ENCODE data around the gene PAPPA2. TPM values are rescaled to one million over a fixed set of nuclear protein-coding genes. Genes with fewer than 3 reads are reported as not detected.

The PAPPA2 gene
- total and polyA plus RNA-seq, 9 of the 15 experiments (the other 6 are each of a cell fraction or from before 2014, with no cell fraction given), result 0.01 to 0.15 (median 0.05) TPM; not detected in 2

DNA sequence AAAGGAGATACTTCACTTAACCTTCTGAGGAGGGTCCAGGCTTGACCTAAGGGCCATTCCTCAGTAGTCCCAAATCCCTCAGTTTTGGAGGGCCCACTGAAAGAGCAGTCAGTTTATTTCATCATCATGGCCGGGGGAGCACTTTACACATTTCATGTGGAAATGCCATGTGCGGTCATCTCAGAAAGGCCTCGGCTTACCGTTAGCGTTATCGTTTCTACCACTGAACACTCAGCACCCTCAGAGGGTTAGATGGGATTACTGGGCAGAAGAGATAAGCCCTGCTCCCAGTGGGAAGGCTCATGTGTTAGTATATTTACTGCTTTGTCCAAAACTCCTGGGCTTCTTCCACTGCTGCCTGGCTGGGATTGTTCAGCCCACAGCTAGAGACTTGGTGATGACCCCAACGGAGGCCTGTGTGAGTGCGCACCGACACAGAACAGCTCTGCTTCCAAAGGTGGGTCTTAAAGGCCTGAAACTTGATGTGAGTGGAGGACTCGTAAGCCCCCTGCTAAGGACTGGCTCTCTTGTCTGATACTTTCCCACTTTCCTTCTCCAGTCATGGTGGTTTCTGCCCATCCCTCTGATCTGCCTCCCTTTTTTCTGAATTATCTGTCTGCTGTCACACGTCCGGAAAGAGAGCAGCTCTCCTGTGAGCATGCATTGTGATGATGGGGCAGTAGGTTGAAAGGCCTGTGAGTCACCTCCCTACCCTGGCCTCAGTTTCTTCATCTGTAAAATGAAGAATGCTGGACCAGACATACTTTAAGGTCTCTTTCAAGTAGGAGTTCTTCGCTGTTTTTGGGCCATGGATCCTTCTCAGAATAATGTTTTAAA lies 417.0 kb downstream of the PAPPA2 start (continued):
- TF ChIP-seq, protein P1, sequence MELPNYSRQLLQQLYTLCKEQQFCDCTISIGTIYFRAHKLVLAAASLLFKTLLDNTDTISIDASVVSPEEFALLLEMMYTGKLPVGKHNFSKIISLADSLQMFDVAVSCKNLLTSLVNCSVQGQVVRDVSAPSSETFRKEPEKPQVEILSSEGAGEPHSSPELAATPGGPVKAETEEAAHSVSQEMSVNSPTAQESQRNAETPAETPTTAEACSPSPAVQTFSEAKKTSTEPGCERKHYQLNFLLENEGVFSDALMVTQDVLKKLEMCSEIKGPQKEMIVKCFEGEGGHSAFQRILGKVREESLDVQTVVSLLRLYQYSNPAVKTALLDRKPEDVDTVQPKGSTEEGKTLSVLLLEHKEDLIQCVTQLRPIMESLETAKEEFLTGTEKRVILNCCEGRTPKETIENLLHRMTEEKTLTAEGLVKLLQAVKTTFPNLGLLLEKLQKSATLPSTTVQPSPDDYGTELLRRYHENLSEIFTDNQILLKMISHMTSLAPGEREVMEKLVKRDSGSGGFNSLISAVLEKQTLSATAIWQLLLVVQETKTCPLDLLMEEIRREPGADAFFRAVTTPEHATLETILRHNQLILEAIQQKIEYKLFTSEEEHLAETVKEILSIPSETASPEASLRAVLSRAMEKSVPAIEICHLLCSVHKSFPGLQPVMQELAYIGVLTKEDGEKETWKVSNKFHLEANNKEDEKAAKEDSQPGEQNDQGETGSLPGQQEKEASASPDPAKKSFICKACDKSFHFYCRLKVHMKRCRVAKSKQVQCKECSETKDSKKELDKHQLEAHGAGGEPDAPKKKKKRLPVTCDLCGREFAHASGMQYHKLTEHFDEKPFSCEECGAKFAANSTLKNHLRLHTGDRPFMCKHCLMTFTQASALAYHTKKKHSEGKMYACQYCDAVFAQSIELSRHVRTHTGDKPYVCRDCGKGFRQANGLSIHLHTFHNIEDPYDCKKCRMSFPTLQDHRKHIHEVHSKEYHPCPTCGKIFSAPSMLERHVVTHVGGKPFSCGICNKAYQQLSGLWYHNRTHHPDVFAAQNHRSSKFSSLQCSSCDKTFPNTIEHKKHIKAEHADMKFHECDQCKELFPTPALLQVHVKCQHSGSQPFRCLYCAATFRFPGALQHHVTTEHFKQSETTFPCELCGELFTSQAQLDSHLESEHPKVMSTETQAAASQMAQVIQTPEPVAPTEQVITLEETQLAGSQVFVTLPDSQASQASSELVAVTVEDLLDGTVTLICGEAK (IDR thresholded peaks at IDR 0.05), result no peak
- TF ChIP-seq, protein P1 (CRISPR knock-in tag; IDR thresholded peaks at IDR 0.05), result no peak
- TF ChIP-seq C11orf30 (IDR thresholded peaks at IDR 0.05; ENCODE audit: low read depth), result no peak
- TF ChIP-seq CHD4 (IDR thresholded peaks at IDR 0.05; ENCODE audit: insufficient read depth, insufficient replicate concordance, low read depth, low read length, poor library complexity, severe bottlenecking), result no peak
- TF ChIP-seq ZBTB7A (IDR thresholded peaks at IDR 0.05; ENCODE audit: borderline replicate concordance, control insufficient read depth, low read depth, low read length), result no peak
- TF ChIP-seq, protein P2, sequence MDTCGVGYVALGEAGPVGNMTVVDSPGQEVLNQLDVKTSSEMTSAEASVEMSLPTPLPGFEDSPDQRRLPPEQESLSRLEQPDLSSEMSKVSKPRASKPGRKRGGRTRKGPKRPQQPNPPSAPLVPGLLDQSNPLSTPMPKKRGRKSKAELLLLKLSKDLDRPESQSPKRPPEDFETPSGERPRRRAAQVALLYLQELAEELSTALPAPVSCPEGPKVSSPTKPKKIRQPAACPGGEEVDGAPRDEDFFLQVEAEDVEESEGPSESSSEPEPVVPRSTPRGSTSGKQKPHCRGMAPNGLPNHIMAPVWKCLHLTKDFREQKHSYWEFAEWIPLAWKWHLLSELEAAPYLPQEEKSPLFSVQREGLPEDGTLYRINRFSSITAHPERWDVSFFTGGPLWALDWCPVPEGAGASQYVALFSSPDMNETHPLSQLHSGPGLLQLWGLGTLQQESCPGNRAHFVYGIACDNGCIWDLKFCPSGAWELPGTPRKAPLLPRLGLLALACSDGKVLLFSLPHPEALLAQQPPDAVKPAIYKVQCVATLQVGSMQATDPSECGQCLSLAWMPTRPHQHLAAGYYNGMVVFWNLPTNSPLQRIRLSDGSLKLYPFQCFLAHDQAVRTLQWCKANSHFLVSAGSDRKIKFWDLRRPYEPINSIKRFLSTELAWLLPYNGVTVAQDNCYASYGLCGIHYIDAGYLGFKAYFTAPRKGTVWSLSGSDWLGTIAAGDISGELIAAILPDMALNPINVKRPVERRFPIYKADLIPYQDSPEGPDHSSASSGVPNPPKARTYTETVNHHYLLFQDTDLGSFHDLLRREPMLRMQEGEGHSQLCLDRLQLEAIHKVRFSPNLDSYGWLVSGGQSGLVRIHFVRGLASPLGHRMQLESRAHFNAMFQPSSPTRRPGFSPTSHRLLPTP (IDR thresholded peaks at IDR 0.05; ENCODE audit: borderline replicate concordance, extremely low read depth, insufficient read length), result no peak
- TF ChIP-seq, protein P3, sequence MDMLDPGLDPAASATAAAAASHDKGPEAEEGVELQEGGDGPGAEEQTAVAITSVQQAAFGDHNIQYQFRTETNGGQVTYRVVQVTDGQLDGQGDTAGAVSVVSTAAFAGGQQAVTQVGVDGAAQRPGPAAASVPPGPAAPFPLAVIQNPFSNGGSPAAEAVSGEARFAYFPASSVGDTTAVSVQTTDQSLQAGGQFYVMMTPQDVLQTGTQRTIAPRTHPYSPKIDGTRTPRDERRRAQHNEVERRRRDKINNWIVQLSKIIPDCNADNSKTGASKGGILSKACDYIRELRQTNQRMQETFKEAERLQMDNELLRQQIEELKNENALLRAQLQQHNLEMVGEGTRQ (CRISPR knock-in tag; IDR thresholded peaks at IDR 0.05), result no peak
- no peak for TF ChIP-seq IFI16 (CRISPR knock-in tag; IDR thresholded peaks at IDR 0.05)
- TF ChIP-seq ZKSCAN1 (IDR thresholded peaks at IDR 0.05; ENCODE audit: low read depth, low read length), result peak; percentile 69
- peak; percentile 82 for TF ChIP-seq MECOM (CRISPR knock-in tag; IDR thresholded peaks at IDR 0.05)
- no peak for TF ChIP-seq BRF1 (IDR thresholded peaks at IDR 0.05; ENCODE audit: borderline replicate concordance, extremely low read depth, insufficient read length)
- no peak; the same call in 1 of the 2 replicates for TF ChIP-seq TRIM28 (IDR thresholded peaks at IDR 0.05)
